Omental fat pad (tissue), 4 donors: ENCODE results near the gene GPS1. TPM values are rescaled to one million over a fixed set of nuclear protein-coding genes. Genes with fewer than 3 reads are reported as not detected.

Experiments
- ATAC-seq: fragments of 150-250 bp; one replicate; pipeline ENCODE4 v1.9.1; 2016; ENCODE audit warnings: mild to moderate bottlenecking, moderate library complexity; ENCODE audit not compliant: low FRiP score
- DNase-seq: peaks from one replicate; pipeline ENCODE4 v3.0.0-alpha.2; 2019; ENCODE audit warnings: low spot score
- CTCF ChIP-seq, 3 donors: fragments of 450-650 bp; IDR thresholded peaks; one replicate each; pipeline ENCODE4 v1.5.1; 2016 to 2017; ENCODE audit warnings: antibody characterized with exemption in 3 of 3, mild to moderate bottlenecking in 3 of 3, moderate library complexity in 2 of 3
- total RNA-seq, 4 donors: library from RNA; depleted of rRNA; stranded (reverse); fragments of >200 nt; gene quantifications; one replicate each; pipeline ENCODE4 v1.1.0, GENCODE V29; 2016

GPS1 gene
- total RNA-seq, 4 donors from 2014 or later = 67.3 to 86.8 (median 81.4) TPM

GRCh38 chr17:82048571-82048971 is 3.1 kb upstream of the GPS1 start:
- no peak for DNase-seq
- TF ChIP-seq CTCF (IDR thresholded peaks at IDR 0.05) = no peak
- ATAC-seq = no peak

- ATAC-seq (no peak), DNase-seq (no peak)
- TF ChIP-seq CTCF (IDR thresholded peaks at IDR 0.05) = no peak
Measured at GRCh38 chr17:82049106-82049505, 2.6 kb upstream of the GPS1 start.

- no peak for TF ChIP-seq CTCF (IDR thresholded peaks at IDR 0.05)
- DNase-seq (no peak), ATAC-seq (no peak)
Measured at GRCh38 chr17:82049521-82049971, 2.2 kb upstream of the GPS1 start.

- no peak for TF ChIP-seq CTCF (IDR thresholded peaks at IDR 0.05)
- ATAC-seq = no peak
Measured at GRCh38 chr17:82050152-82050760, 1.4 kb upstream of the GPS1 start.

GRCh38 chr17:82050761-82051641 is 697 bp upstream of the GPS1 start:
- no peak for TF ChIP-seq CTCF (IDR thresholded peaks at IDR 0.05)
- peak; percentile 21 for ATAC-seq
- DNase-seq = no peak

More at GRCh38 chr17:82050152-82050760, 1.4 kb upstream of the GPS1 start:
- no peak for DNase-seq

- TF ChIP-seq CTCF (IDR thresholded peaks at IDR 0.05) = no peak
- ATAC-seq (no peak), DNase-seq (no peak)
Measured at GRCh38 chr17:82052638-82053059, 951 bp downstream of the GPS1 start.
